ENCODE measurements around the gene STAT5B. TPM values are rescaled to one million over a fixed set of nuclear protein-coding genes. Genes with fewer than 3 reads are reported as not detected.
"Not testable (repeated sequence)": the region's sequence is repeated elsewhere in the genome, so short reads cannot be mapped to it uniquely, and the experiment has no call there.

Gene STAT5B
- total and polyA plus RNA-seq, 5 donors from 2014 or later: 109 to 241 (median 114) TPM

DNA sequence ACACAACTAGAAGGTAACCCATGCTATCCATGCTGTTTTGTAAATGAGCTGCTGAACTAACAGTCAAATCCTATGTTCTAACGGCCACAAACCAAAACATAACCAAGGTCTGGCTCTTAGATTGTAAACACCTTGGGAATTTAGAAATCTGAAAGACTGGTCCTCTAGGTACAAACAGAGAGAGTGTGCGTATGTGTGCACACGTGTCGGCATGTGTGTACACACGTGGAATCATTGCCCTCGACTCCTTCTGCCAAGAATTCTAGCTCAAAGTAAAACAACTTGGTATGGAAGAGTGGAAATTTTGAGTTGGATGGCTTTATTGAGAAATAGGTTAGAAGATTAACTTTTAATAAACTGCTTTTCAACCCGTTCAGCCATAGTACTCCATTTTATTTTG lies 63.8 kb downstream of the STAT5B start:
- Histone ChIP-seq H3K4me3 (ENCODE audit: low read depth, low read length) (no peak overlapping the region), H3K27ac (ENCODE audit: insufficient read depth, low read length, poor library complexity, severe bottlenecking) (no peak overlapping the region), H3K27me3 (ENCODE audit: control insufficient read depth, insufficient read depth, low read length) (no peaks in the 10 kb centered on the region), H3K9me3 (ENCODE audit: control insufficient read depth in 2 of 2, low read length in 2 of 2) (no peaks in the 10 kb centered on the region), H3K4me1 (ENCODE audit: control insufficient read depth, insufficient read depth, low read length, poor library complexity, severe bottlenecking) (no peaks in the 10 kb centered on the region), H3K36me3 (ENCODE audit: control insufficient read depth, insufficient read depth, low read length) (peaks cover 95% of the 10 kb centered on the region)
- ATAC-seq (ENCODE audit: low read depth in 2 of 2) (no peak), DNase-seq (no peak)
- no peak overlapping the region for H3K4me3 Mint-ChIP-seq
- peak overlapping the region in 1 of 3 donors; percentile 31 for H3K27ac Mint-ChIP-seq
- no peaks in the 10 kb centered on the region for H3K9me3 Mint-ChIP-seq
- peaks cover 4% of the 10 kb centered on the region for H3K27me3 Mint-ChIP-seq
- peaks cover 0 to 5% (median 0%) of the 10 kb centered on the region in 4 donors for H3K4me1 Mint-ChIP-seq
- H3K36me3 Mint-ChIP-seq: peaks cover 45% of the 10 kb centered on the region

DNA sequence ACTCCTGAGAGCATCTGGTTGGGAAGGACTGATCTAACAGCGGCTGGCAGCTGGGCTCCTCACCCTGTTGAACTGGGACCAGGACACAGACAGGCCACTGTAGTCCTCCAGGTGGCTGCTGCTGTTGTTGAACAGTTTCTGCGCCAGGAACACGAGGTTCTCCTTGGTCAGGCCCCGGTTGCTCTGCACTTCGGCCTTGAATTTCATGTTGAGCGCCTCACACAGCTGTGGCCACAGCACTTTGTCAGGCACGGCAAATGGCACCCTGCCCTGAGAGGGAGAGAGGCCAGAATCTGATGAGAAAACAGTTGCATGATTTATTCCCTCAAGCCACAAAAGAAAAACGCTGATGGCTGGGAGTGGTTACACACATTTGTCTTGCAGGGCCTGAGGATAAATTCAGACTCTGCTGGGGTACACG lies 64.3 kb downstream of the STAT5B start:
- H3K4me3 Mint-ChIP-seq; DNase-seq; ATAC-seq (ENCODE audit: low read depth in 2 of 2); H3K9me3 Mint-ChIP-seq; H3K4me1 ChIP-seq (ENCODE audit: control insufficient read depth, insufficient read depth, low read length, poor library complexity, severe bottlenecking); H3K9me3 ChIP-seq (ENCODE audit: control insufficient read depth in 2 of 2, low read length in 2 of 2); H3K27ac ChIP-seq (ENCODE audit: insufficient read depth, low read length, poor library complexity, severe bottlenecking); H3K4me3 ChIP-seq (ENCODE audit: low read depth, low read length); H3K27me3 Mint-ChIP-seq; H3K27me3 ChIP-seq (ENCODE audit: control insufficient read depth, insufficient read depth, low read length); H3K4me1 Mint-ChIP-seq: not testable (repeated sequence)
- peaks cover 95% of the 10 kb centered on the region for H3K36me3 ChIP-seq (ENCODE audit: control insufficient read depth, insufficient read depth, low read length)
- peaks cover 44% of the 10 kb centered on the region for H3K36me3 Mint-ChIP-seq
- peak overlapping the region in 1 of 3 donors; percentile 31 for H3K27ac Mint-ChIP-seq

DNA sequence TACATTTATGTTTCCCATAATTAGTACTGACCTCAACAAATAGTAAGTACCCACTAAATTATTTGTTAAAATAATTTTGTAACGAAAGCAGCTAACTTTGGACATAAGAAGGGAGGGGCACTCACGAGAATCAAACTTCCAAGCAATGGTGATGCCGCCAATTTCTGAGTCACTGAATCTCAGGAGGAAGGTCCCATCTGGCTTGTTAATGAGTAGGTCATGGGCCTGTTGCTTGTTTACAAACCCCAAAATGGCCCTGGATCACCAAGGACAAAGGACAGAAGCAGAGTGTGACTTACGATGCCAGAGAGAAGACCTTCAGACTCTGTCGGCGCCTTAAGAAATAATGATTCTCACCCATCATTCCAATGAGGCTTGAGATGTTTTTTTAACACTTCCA lies 66.1 kb downstream of the STAT5B start:
- peaks cover 94% of the 10 kb centered on the region for H3K36me3 ChIP-seq (ENCODE audit: control insufficient read depth, insufficient read depth, low read length)
- no peaks in the 10 kb centered on the region for H3K9me3 ChIP-seq (ENCODE audit: control insufficient read depth in 2 of 2, low read length in 2 of 2)
- H3K4me3 ChIP-seq (ENCODE audit: low read depth, low read length): no peak overlapping the region
- H3K9me3 Mint-ChIP-seq: no peaks in the 10 kb centered on the region
- H3K27me3 ChIP-seq (ENCODE audit: control insufficient read depth, insufficient read depth, low read length): no peaks in the 10 kb centered on the region
- peaks cover 0 to 2% (median 0%) of the 10 kb centered on the region in 4 donors for H3K4me1 Mint-ChIP-seq
- H3K27me3 Mint-ChIP-seq: peaks cover 4% of the 10 kb centered on the region
- H3K36me3 Mint-ChIP-seq: peaks cover 41% of the 10 kb centered on the region
- no peak overlapping the region for H3K4me3 Mint-ChIP-seq
- no peak overlapping the region for H3K27ac Mint-ChIP-seq
- DNase-seq: no peak
- no peaks in the 10 kb centered on the region for H3K4me1 ChIP-seq (ENCODE audit: control insufficient read depth, insufficient read depth, low read length, poor library complexity, severe bottlenecking)
- ATAC-seq (ENCODE audit: low read depth in 2 of 2): no peak
- no peak overlapping the region for H3K27ac ChIP-seq (ENCODE audit: insufficient read depth, low read length, poor library complexity, severe bottlenecking)

DNA sequence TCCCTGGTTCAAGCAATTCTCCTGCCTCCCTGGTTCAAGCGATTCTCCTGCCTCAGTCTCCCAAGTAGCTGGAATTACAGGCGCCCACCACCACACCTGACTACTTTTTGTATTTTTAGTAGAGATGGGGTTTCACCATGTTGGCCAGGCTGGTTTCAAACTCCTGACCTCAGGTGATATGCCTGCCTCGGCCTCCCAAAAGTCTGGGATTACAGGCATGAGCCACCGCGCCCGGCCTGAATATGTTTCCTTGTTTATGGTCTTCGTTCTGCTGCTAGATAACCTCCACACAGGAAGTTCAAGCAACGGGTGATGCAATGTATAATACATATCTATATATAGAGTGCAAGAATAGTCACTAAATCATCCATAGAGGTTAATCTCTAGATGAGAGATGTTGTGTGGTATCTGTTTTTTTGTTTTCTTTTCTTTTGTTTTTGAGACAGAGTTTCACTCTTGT lies 70.0 kb downstream of the STAT5B start:
- not testable (repeated sequence) for H3K9me3 ChIP-seq (ENCODE audit: control insufficient read depth in 2 of 2, low read length in 2 of 2); H3K27ac ChIP-seq (ENCODE audit: insufficient read depth, low read length, poor library complexity, severe bottlenecking); H3K4me3 Mint-ChIP-seq; H3K4me1 Mint-ChIP-seq; H3K27me3 Mint-ChIP-seq; ATAC-seq (ENCODE audit: low read depth in 2 of 2); H3K27me3 ChIP-seq (ENCODE audit: control insufficient read depth, insufficient read depth, low read length); H3K4me1 ChIP-seq (ENCODE audit: control insufficient read depth, insufficient read depth, low read length, poor library complexity, severe bottlenecking); H3K9me3 Mint-ChIP-seq; H3K4me3 ChIP-seq (ENCODE audit: low read depth, low read length); DNase-seq; H3K27ac Mint-ChIP-seq
- peaks cover 47% of the 10 kb centered on the region for H3K36me3 Mint-ChIP-seq
- H3K36me3 ChIP-seq (ENCODE audit: control insufficient read depth, insufficient read depth, low read length): peaks cover 92% of the 10 kb centered on the region

DNA sequence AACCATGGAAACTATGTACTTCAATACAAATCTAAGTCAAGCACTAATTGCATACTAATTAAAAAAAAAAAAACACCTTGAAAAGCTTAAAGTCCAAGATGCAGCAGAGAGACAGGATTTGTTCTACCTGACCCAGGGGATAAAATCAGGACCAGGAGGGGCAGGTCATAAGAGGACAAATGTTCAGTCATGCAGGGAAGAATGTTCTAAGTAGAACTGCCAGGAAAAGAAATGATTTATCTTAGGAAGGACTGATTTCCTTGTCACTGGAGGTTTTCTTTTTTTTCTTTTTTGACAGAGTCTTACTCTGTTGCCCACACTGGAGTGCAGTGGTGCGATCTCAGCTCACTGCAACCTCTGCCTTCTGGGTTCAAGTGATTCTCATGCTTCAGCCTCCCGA lies 72.8 kb downstream of the STAT5B start:
- H3K27me3 Mint-ChIP-seq: no peaks in the 10 kb centered on the region
- no peak overlapping the region for H3K27ac ChIP-seq (ENCODE audit: insufficient read depth, low read length, poor library complexity, severe bottlenecking)
- peaks cover 40% of the 10 kb centered on the region for H3K36me3 Mint-ChIP-seq
- H3K9me3 ChIP-seq (ENCODE audit: control insufficient read depth in 2 of 2, low read length in 2 of 2): no peaks in the 10 kb centered on the region
- DNase-seq (no peak), ATAC-seq (ENCODE audit: low read depth in 2 of 2) (no peak)
- H3K4me1 Mint-ChIP-seq: no peaks in the 10 kb centered on the region
- H3K27me3 ChIP-seq (ENCODE audit: control insufficient read depth, insufficient read depth, low read length): no peaks in the 10 kb centered on the region
- H3K4me3 ChIP-seq (ENCODE audit: low read depth, low read length): no peak overlapping the region
- H3K27ac Mint-ChIP-seq: peak overlapping the region in 1 of 3 donors; percentile 47
- no peaks in the 10 kb centered on the region for H3K4me1 ChIP-seq (ENCODE audit: control insufficient read depth, insufficient read depth, low read length, poor library complexity, severe bottlenecking)
- no peak overlapping the region for H3K4me3 Mint-ChIP-seq
- peaks cover 81% of the 10 kb centered on the region for H3K36me3 ChIP-seq (ENCODE audit: control insufficient read depth, insufficient read depth, low read length)
- no peaks in the 10 kb centered on the region for H3K9me3 Mint-ChIP-seq

DNA sequence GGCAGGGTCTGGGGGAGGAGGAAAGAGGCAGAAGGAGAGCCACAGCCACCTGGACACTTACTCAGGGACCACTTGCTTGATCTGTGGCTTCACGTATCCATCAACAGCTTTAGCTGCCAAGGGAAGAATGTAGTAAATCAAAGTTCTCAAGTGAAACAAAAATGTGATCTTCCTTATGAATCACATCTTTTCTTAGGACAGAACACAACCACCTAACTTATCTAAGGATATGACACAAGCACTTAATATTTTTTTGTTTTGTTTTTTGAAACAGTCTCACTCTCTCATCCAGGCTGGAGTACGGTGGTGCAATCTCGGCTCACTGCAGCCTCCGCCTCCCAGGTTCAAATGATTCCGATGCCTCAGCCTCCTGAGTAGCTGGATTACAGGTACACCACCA lies 73.5 kb downstream of the STAT5B start:
- no peaks in the 10 kb centered on the region for H3K27me3 Mint-ChIP-seq
- Histone ChIP-seq H3K4me3 (ENCODE audit: low read depth, low read length) (no peak overlapping the region), H3K9me3 (ENCODE audit: control insufficient read depth in 2 of 2, low read length in 2 of 2) (no peaks in the 10 kb centered on the region), H3K4me1 (ENCODE audit: control insufficient read depth, insufficient read depth, low read length, poor library complexity, severe bottlenecking) (no peaks in the 10 kb centered on the region), H3K27ac (ENCODE audit: insufficient read depth, low read length, poor library complexity, severe bottlenecking) (no peak overlapping the region), H3K36me3 (ENCODE audit: control insufficient read depth, insufficient read depth, low read length) (peaks cover 76% of the 10 kb centered on the region), H3K27me3 (ENCODE audit: control insufficient read depth, insufficient read depth, low read length) (no peaks in the 10 kb centered on the region)
- no peaks in the 10 kb centered on the region for H3K9me3 Mint-ChIP-seq
- no peak for DNase-seq
- no peaks in the 10 kb centered on the region for H3K4me1 Mint-ChIP-seq
- H3K27ac Mint-ChIP-seq: peak overlapping the region in 2 of 3 donors; percentile 31 to 47
- no peak overlapping the region for H3K4me3 Mint-ChIP-seq
- ATAC-seq (ENCODE audit: low read depth in 2 of 2): no peak
- peaks cover 40% of the 10 kb centered on the region for H3K36me3 Mint-ChIP-seq

DNA sequence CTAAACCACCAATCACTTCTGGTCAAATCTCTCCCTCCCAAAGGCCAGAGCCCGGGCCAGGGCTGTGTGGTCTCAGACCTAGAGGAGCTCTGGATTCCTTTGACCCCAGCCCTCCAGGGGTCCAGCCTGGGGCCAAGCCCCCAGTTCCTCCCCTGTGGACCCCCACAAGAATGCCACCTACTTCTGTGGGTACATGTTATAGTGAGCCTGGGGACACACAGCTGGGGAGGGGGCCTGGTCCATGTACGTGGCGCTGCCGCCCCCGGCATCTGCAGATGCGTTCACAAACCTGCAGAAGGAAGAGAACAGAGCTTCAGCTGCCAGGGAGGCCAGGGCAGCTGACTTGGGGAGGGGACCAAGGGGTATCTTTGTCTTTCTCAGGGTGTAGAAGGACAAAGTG lies 74.0 kb downstream of the STAT5B start:
- DNase-seq: no peak
- H3K4me1 Mint-ChIP-seq: no peaks in the 10 kb centered on the region
- H3K4me3 Mint-ChIP-seq: no peak overlapping the region
- H3K36me3 ChIP-seq (ENCODE audit: control insufficient read depth, insufficient read depth, low read length): peaks cover 70% of the 10 kb centered on the region
- no peak overlapping the region for H3K27ac ChIP-seq (ENCODE audit: insufficient read depth, low read length, poor library complexity, severe bottlenecking)
- no peak overlapping the region for H3K4me3 ChIP-seq (ENCODE audit: low read depth, low read length)
- no peaks in the 10 kb centered on the region for H3K9me3 ChIP-seq (ENCODE audit: control insufficient read depth in 2 of 2, low read length in 2 of 2)
- no peaks in the 10 kb centered on the region for H3K9me3 Mint-ChIP-seq
- H3K27me3 ChIP-seq (ENCODE audit: control insufficient read depth, insufficient read depth, low read length): no peaks in the 10 kb centered on the region
- H3K36me3 Mint-ChIP-seq: peaks cover 35% of the 10 kb centered on the region
- ATAC-seq (ENCODE audit: low read depth in 2 of 2): no peak
- no peaks in the 10 kb centered on the region for H3K4me1 ChIP-seq (ENCODE audit: control insufficient read depth, insufficient read depth, low read length, poor library complexity, severe bottlenecking)
- H3K27ac Mint-ChIP-seq: peak overlapping the region in 1 of 3 donors; percentile 31
- no peaks in the 10 kb centered on the region for H3K27me3 Mint-ChIP-seq

DNA sequence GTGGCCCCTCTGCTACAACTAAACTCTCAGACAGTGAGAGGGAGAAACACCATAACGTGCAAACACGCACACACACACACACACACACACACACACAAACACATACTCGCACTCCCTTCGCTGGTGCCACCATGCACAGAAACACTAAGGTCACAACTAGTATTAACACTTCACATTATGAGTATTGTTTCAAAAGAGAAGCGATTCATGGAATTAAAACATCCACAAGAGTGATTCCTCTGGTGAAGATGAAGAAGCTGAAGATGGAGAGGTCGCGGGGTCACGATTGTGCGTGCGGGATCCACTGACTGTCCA lies 74.8 kb downstream of the STAT5B start:
- peak overlapping the region in 2 of 3 donors; percentile 20 to 54 for H3K27ac Mint-ChIP-seq
- peaks cover 64% of the 10 kb centered on the region for H3K36me3 ChIP-seq (ENCODE audit: control insufficient read depth, insufficient read depth, low read length)

More for the DNA sequence above, 74.8 kb downstream of the STAT5B start:
- Histone ChIP-seq H3K27me3 (ENCODE audit: control insufficient read depth, insufficient read depth, low read length) (no peaks in the 10 kb centered on the region), H3K27ac (ENCODE audit: insufficient read depth, low read length, poor library complexity, severe bottlenecking) (no peak overlapping the region), H3K4me1 (ENCODE audit: control insufficient read depth, insufficient read depth, low read length, poor library complexity, severe bottlenecking) (no peaks in the 10 kb centered on the region), H3K9me3 (ENCODE audit: control insufficient read depth in 2 of 2, low read length in 2 of 2) (no peaks in the 10 kb centered on the region), H3K4me3 (ENCODE audit: low read depth, low read length) (no peak overlapping the region)
- H3K36me3 Mint-ChIP-seq: peaks cover 34% of the 10 kb centered on the region
- DNase-seq (no peak), ATAC-seq (ENCODE audit: low read depth in 2 of 2) (no peak)
- H3K9me3 Mint-ChIP-seq: no peaks in the 10 kb centered on the region
- no peaks in the 10 kb centered on the region for H3K27me3 Mint-ChIP-seq
- no peak overlapping the region for H3K4me3 Mint-ChIP-seq
- H3K4me1 Mint-ChIP-seq: peaks cover 0 to under 1% (median 0%) of the 10 kb centered on the region in 4 donors

Measured in CD4-positive, CD25-positive, alpha-beta regulatory T cell (primary cell).